UCSD-AML1 (cell line): Measurements from ENCODE around the gene PCID2.

Experiments
- DNase-seq: peaks from one replicate; lab custom pipeline; 2025; ENCODE audit not compliant: unreplicated experiment; lab: John Stamatoyannopoulos, UW

PCID2 gene

GRCh38 chr13:113150550-113151365 is 57.7 kb downstream of the PCID2 start:
- DNase-seq: no peak

GRCh38 chr13:113149711-113150549 is 58.5 kb downstream of the PCID2 start:
- DNase-seq: no peak

GRCh38 chr13:113148940-113149503 is 59.4 kb downstream of the PCID2 start:
- DNase-seq: no peak

- no peak for DNase-seq
Measured at GRCh38 chr13:113148407-113148806, 60.1 kb downstream of the PCID2 start.

- no peak for DNase-seq
Measured at GRCh38 chr13:113147206-113147605, 61.3 kb downstream of the PCID2 start.

- DNase-seq: no peak
Measured at GRCh38 chr13:113146750-113147149, 61.7 kb downstream of the PCID2 start.

- no peak for DNase-seq
Measured at GRCh38 chr13:113145911-113146598, 62.4 kb downstream of the PCID2 start.

- no peak for DNase-seq
Measured at GRCh38 chr13:113145496-113145895, 63.0 kb downstream of the PCID2 start.

- DNase-seq: no peak
Measured at GRCh38 chr13:113144255-113144629, 64.2 kb downstream of the PCID2 start.

GRCh38 chr13:113143466-113144254 is 64.8 kb downstream of the PCID2 start:
- DNase-seq: no peak

- DNase-seq: no peak
Measured at GRCh38 chr13:113142876-113143275, 65.6 kb downstream of the PCID2 start.

GRCh38 chr13:113141601-113141970 is 66.9 kb downstream of the PCID2 start:
- no peak for DNase-seq

- DNase-seq: no peak
Measured at GRCh38 chr13:113140677-113141600, 67.5 kb downstream of the PCID2 start.

GRCh38 chr13:113139577-113139976 is 68.9 kb downstream of the PCID2 start:
- no peak for DNase-seq

GRCh38 chr13:113138792-113139551 is 69.5 kb downstream of the PCID2 start:
- DNase-seq: no peak

GRCh38 chr13:113137691-113138298 is 70.7 kb downstream of the PCID2 start:
- no peak for DNase-seq

GRCh38 chr13:113135281-113135760 is 73.1 kb downstream of the PCID2 start:
- no peak for DNase-seq
